Neural cell (in vitro differentiated cells): ENCODE measurements around the gene FSIP1. TPM values are rescaled to one million over a fixed set of nuclear protein-coding genes. Genes with fewer than 3 reads are reported as not detected.

ENCODE experiments used
- H2AFZ ChIP-seq: fragments of 200-600, 300-800 bp; sonication (generic), shearing (Covaris generic); 2 replicates; pipeline ENCODE4 v1.6.0; 2014; ENCODE audit warnings: low read depth, mild to moderate bottlenecking, antibody characterized with exemption, low read length, moderate library complexity
- H3F3A ChIP-seq: fragments of 200-600 bp; shearing (Covaris generic); 2 replicates; pipeline ENCODE4 v1.6.1; 2016; ENCODE audit warnings: mild to moderate bottlenecking, moderate library complexity, mixed read lengths, antibody characterized with exemption, low read length; ENCODE audit not compliant: insufficient read depth, poor library complexity, severe bottlenecking
- H3K27ac ChIP-seq: fragments of 200-600, 300-800 bp; sonication (generic), shearing (Covaris generic); 2 replicates; pipeline ENCODE4 v1.5.1; 2014; ENCODE audit warnings: mild to moderate bottlenecking, low read length, moderate library complexity
- H3K27me3 ChIP-seq: fragments of 300-800, 200-600 bp; sonication (generic), shearing (Covaris generic); 2 replicates; pipeline ENCODE4 v1.6.0; 2014; ENCODE audit warnings: mild to moderate bottlenecking, low read depth, low read length, moderate library complexity; ENCODE audit not compliant: insufficient read depth
- H3K36me3 ChIP-seq: fragments of 300-800, 200-600 bp; sonication (generic), shearing (Covaris generic); 2 replicates; pipeline ENCODE4 v1.5.1; 2014; ENCODE audit warnings: mild to moderate bottlenecking, antibody characterized with exemption, low read length, moderate library complexity; ENCODE audit not compliant: insufficient read depth
- H3K4me2 ChIP-seq: fragments of 300-800, 200-600 bp; sonication (generic), shearing (Covaris generic); 2 replicates; pipeline ENCODE4 v1.6.0; 2014; ENCODE audit warnings: mild to moderate bottlenecking, low read length
- H3K4me3 ChIP-seq: fragments of 300-800, 200-600 bp; sonication (generic), shearing (Covaris generic); 2 replicates; pipeline ENCODE4 v1.5.1; 2014; ENCODE audit warnings: mild to moderate bottlenecking, low read length, moderate library complexity
- H3K79me2 ChIP-seq: fragments of 200-600 bp; shearing (Covaris generic); replicated peaks from 2 replicates; pipeline ENCODE4 v1.6.0; 2014; ENCODE audit warnings: mild to moderate bottlenecking, low read length, moderate library complexity; ENCODE audit not compliant: insufficient read depth
- H3K9ac ChIP-seq: fragments of 300-800, 200-600 bp; sonication (generic), shearing (Covaris generic); 2 replicates; pipeline ENCODE4 v1.6.1; 2016; ENCODE audit warnings: mild to moderate bottlenecking, low read length, mixed read lengths
- H3K9me2 ChIP-seq: fragments of 200-600 bp; shearing (Covaris generic); 2 replicates; pipeline ENCODE4 v1.6.1; 2016; ENCODE audit warnings: mild to moderate bottlenecking, low read length, mixed read lengths; ENCODE audit not compliant: insufficient read depth
- H3K9me3 ChIP-seq: fragments of 200-600, 300-800 bp; sonication (generic), shearing (Covaris generic); 2 replicates; pipeline ENCODE4 v1.6.1; 2016; ENCODE audit warnings: mild to moderate bottlenecking, mixed run types, low read length, moderate library complexity, mixed read lengths
- H4K20me1 ChIP-seq: fragments of 200-600 bp; shearing (Covaris generic); 2 replicates; pipeline ENCODE4 v1.6.1; 2016; ENCODE audit warnings: mild to moderate bottlenecking, mixed run types; ENCODE audit not compliant: insufficient read depth
- EP300 ChIP-seq: fragments of 450-650 bp; conservative IDR thresholded peaks from 2 replicates; pipeline ENCODE4 v1.6.1; 2014; ENCODE audit warnings: antibody characterized with exemption, mild to moderate bottlenecking, moderate library complexity; ENCODE audit not compliant: poor library complexity, severe bottlenecking
- EZH2 ChIP-seq: fragments of 200-600, 300-800 bp; shearing (Covaris generic), sonication (generic); IDR thresholded peaks from 2 replicates; pipeline ENCODE4 v1.6.1; 2014; ENCODE audit warnings: antibody characterized with exemption, low read length, borderline replicate concordance, mild to moderate bottlenecking; ENCODE audit not compliant: insufficient read depth, poor library complexity, severe bottlenecking
- MXI1 ChIP-seq: fragments of 450-650 bp; conservative IDR thresholded peaks from 2 replicates; pipeline ENCODE4 v1.6.1; 2014; ENCODE audit warnings: antibody characterized with exemption, mild to moderate bottlenecking; ENCODE audit not compliant: poor library complexity, severe bottlenecking
- POLR2AphosphoS5 ChIP-seq: IDR thresholded peaks from 2 replicates; pipeline ENCODE4 v1.6.1; 2012
- RAD21 ChIP-seq: fragments of 450-650 bp; conservative IDR thresholded peaks from 2 replicates; pipeline ENCODE4 v1.6.1; 2014; ENCODE audit warnings: antibody characterized with exemption, mild to moderate bottlenecking, moderate library complexity
- REST ChIP-seq: IDR thresholded peaks from 2 replicates; pipeline ENCODE4 v1.6.1; 2012; ENCODE audit warnings: borderline replicate concordance
- SMC3 ChIP-seq: fragments of 450-650 bp; conservative IDR thresholded peaks from 2 replicates; pipeline ENCODE4 v1.6.1; 2014; ENCODE audit warnings: antibody characterized with exemption, mild to moderate bottlenecking, moderate library complexity; ENCODE audit not compliant: poor library complexity
- TAF1 ChIP-seq: IDR thresholded peaks from 2 replicates; pipeline ENCODE4 v1.6.1; 2012; ENCODE audit warnings: low read depth
- polyA plus RNA-seq: library from polyadenylated mRNA; depleted of rRNA; stranded (reverse); fragments of >200 nt; gene quantifications from 2 replicates; pipeline ENCODE4 v1.2.3, GENCODE V29; 2014
- TF ChIP-seq, protein P1 (sequence below): fragments of 450-650 bp; IDR thresholded peaks from 2 replicates; pipeline ENCODE4 v1.5.1; 2014; ENCODE audit warnings: antibody characterized with exemption, mild to moderate bottlenecking, moderate library complexity; ENCODE audit not compliant: poor library complexity, severe bottlenecking

The FSIP1 gene
- polyA plus RNA-seq, 1 donor from 2014 or later: 3.8 TPM

DNA sequence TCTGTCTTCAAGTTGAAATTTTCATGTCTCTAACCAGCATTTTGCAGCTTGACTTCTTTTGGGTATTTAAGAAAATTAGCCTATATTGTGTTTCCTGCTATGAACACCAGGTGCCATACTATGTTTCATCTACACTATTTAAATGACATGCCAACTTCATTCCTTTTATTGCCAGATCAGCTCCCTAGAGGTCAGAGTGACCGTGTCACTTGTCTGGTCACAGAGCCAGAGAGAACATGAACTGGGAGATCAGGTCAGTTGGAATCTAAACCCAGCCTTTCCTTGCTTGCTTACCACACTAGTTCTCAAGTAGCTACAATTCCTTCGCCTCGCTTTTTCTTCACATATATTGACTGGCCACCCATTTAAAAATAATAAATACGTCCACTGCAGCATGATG lies 114.2 kb downstream of the FSIP1 start:
- Histone ChIP-seq H4K20me1 (no peaks in the 10 kb centered on the region), H3K9me2 (no peaks in the 10 kb centered on the region), H3F3A (no peaks in the 10 kb centered on the region), H3K4me2 (no peak overlapping the region), H3K4me3 (no peak overlapping the region), H3K9ac (no peak overlapping the region), H3K9me3 (no peaks in the 10 kb centered on the region), H2AFZ (no peak overlapping the region), H3K79me2 (no peaks in the 10 kb centered on the region), H3K27me3 (no peaks in the 10 kb centered on the region), H3K36me3 (no peaks in the 10 kb centered on the region), H3K27ac (no peak overlapping the region)
- TF ChIP-seq REST: no peak
- no peak for TF ChIP-seq EP300
- no peak for TF ChIP-seq TAF1
- no peak for TF ChIP-seq SMC3
- TF ChIP-seq POLR2AphosphoS5: no peak
- TF ChIP-seq RAD21: no peak
- TF ChIP-seq, protein P1, sequence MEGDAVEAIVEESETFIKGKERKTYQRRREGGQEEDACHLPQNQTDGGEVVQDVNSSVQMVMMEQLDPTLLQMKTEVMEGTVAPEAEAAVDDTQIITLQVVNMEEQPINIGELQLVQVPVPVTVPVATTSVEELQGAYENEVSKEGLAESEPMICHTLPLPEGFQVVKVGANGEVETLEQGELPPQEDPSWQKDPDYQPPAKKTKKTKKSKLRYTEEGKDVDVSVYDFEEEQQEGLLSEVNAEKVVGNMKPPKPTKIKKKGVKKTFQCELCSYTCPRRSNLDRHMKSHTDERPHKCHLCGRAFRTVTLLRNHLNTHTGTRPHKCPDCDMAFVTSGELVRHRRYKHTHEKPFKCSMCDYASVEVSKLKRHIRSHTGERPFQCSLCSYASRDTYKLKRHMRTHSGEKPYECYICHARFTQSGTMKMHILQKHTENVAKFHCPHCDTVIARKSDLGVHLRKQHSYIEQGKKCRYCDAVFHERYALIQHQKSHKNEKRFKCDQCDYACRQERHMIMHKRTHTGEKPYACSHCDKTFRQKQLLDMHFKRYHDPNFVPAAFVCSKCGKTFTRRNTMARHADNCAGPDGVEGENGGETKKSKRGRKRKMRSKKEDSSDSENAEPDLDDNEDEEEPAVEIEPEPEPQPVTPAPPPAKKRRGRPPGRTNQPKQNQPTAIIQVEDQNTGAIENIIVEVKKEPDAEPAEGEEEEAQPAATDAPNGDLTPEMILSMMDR: no peak
- no peak for TF ChIP-seq MXI1
- no peak for TF ChIP-seq EZH2

- Histone ChIP-seq H3K4me2 (no peak overlapping the region), H4K20me1 (no peaks in the 10 kb centered on the region), H3K36me3 (no peaks in the 10 kb centered on the region), H3K79me2 (no peaks in the 10 kb centered on the region), H3F3A (no peaks in the 10 kb centered on the region), H3K9ac (no peak overlapping the region), H3K27me3 (no peaks in the 10 kb centered on the region), H3K27ac (no peak overlapping the region), H2AFZ (no peak overlapping the region), H3K4me3 (no peak overlapping the region), H3K9me3 (no peaks in the 10 kb centered on the region), H3K9me2 (no peaks in the 10 kb centered on the region)
- no peak for TF ChIP-seq SMC3
- TF ChIP-seq, protein P1: no peak
- TF ChIP-seq RAD21: no peak
- no peak for TF ChIP-seq MXI1
- TF ChIP-seq EZH2: no peak
- no peak for TF ChIP-seq REST
- no peak for TF ChIP-seq POLR2AphosphoS5
- no peak for TF ChIP-seq EP300
- TF ChIP-seq TAF1: no peak
Observed at GRCh38 chr15:39667382-39668127, 115.1 kb downstream of the FSIP1 start.
